Panc1 (cell line): ENCODE data around the gene FARS2. TPM values are rescaled to one million over a fixed set of nuclear protein-coding genes. Genes with fewer than 3 reads are reported as not detected.

Source experiments
- ATAC-seq: fragments of 200-7000 bp; cut with Tn5 transposase; 2 replicates; pipeline ENCODE4 v1.9.1; 2020; ENCODE audit warnings: mild to moderate bottlenecking, moderate library complexity
- BruUV-seq: library from RNA; stranded (reverse); fragments of 400-500 nt; replicated peaks from 2 replicates; lab custom pipeline; 2021; lab: Mats Ljungman, UMichigan
- CTCF ChIA-PET: fragments of 300-600 bp; sonication (Branson Sonifier 250); formaldehyde crosslinking; loops from one replicate; lab custom pipeline; 2022; ENCODE audit warnings: antibody characterized with exemption; lab: Charles Lee
- POLR2A ChIA-PET: fragments of 300-600 bp; sonication (Branson Sonifier 250); formaldehyde crosslinking; loops from one replicate; lab custom pipeline; 2022; ENCODE audit warnings: antibody characterized with exemption; lab: Charles Lee
- DNase-seq: peaks from one replicate; pipeline ENCODE4 v3.0.0-alpha.2; 2010; ENCODE audit warnings: low read depth, low spot score
- H3K27ac ChIP-seq: 2 replicates; pipeline ENCODE4 v1.5.1; 2011; ENCODE audit warnings: mild to moderate bottlenecking, low read length, inconsistent platforms
- H3K27me3 ChIP-seq: fragments of 200-500 bp; sonication (Bioruptor generic); 2 replicates; pipeline ENCODE4 v1.6.0; 2014; ENCODE audit warnings: low read length, inconsistent platforms; ENCODE audit not compliant: control insufficient read depth, insufficient read depth
- H3K36me3 ChIP-seq: fragments of 200-500 bp; sonication (Bioruptor generic); 2 replicates; pipeline ENCODE4 v1.5.1; 2014; ENCODE audit warnings: inconsistent platforms, mild to moderate bottlenecking, low read length, moderate library complexity; ENCODE audit not compliant: control insufficient read depth, insufficient read depth
- H3K4me1 ChIP-seq: 2 replicates; pipeline ENCODE4 v1.5.1; 2011; ENCODE audit warnings: inconsistent platforms, mild to moderate bottlenecking, low read length, moderate library complexity; ENCODE audit not compliant: control insufficient read depth, insufficient read depth
- H3K4me3 ChIP-seq, 2 experiments: 2 replicates each; pipeline ENCODE4 v1.5.1; 2011 to 2012; ENCODE audit warnings: low read depth in 2 of 2, low read length in 2 of 2, mild to moderate bottlenecking in 2 of 2, inconsistent platforms in 1 of 2, moderate library complexity in 1 of 2
- H3K9me3 ChIP-seq: fragments of 200-500 bp; sonication (Bioruptor generic); 2 replicates; pipeline ENCODE4 v1.5.1; 2014; ENCODE audit warnings: low read depth, mild to moderate bottlenecking, inconsistent platforms, low read length, moderate library complexity; ENCODE audit not compliant: control insufficient read depth, insufficient read depth
- CTCF ChIP-seq: fragments of 450-650 bp; IDR thresholded peaks from 2 replicates; pipeline ENCODE4 v1.5.1; 2017; ENCODE audit warnings: mild to moderate bottlenecking
- POLR2AphosphoS5 ChIP-seq: IDR thresholded peaks from 2 replicates; pipeline ENCODE4 v1.6.1; 2012; ENCODE audit warnings: mild to moderate bottlenecking, low read depth, low read length, moderate library complexity
- REST ChIP-seq, 2 experiments: IDR thresholded peaks; 2 replicates each; pipeline ENCODE4 v1.6.1; 2011 to 2012; ENCODE audit warnings: low read depth in 2 of 2, control low read depth in 1 of 2, low read length in 1 of 2, mild to moderate bottlenecking in 1 of 2, moderate library complexity in 1 of 2; ENCODE audit not compliant: insufficient read depth in 1 of 2
- SIN3A ChIP-seq: IDR thresholded peaks from 2 replicates; pipeline ENCODE4 v1.6.1; 2012; ENCODE audit warnings: low read depth, mild to moderate bottlenecking, low read length, moderate library complexity, borderline replicate concordance; ENCODE audit not compliant: insufficient read depth
- TCF7L2 ChIP-seq: IDR thresholded peaks from 2 replicates; pipeline ENCODE4 v1.6.1; 2011; ENCODE audit warnings: mild to moderate bottlenecking, low read depth, low read length, inconsistent platforms
- in situ Hi-C: cut with HindIII; loops from 2 replicates; pipeline ENCODE4 v1.10.0; 2016; ENCODE audit warnings: low sequenced_read_pairs, low pct_unique_long_range_greater_than_20kb
- intact Hi-C: fragments of 100-400 bp; cut with micrococcal nuclease; formaldehyde crosslinking; loops from one replicate; pipeline ENCODE4 v1.10.0; 2022; ENCODE audit not compliant: unreplicated experiment
- total RNA-seq: library from RNA; stranded (reverse); gene quantifications from one replicate; pipeline ENCODE4 v1.2.1, GENCODE V29; 2021; ENCODE audit not compliant: unreplicated experiment

FARS2 gene
- total RNA-seq, 1 experiment from 2014 or later = 12.8 TPM

DNA sequence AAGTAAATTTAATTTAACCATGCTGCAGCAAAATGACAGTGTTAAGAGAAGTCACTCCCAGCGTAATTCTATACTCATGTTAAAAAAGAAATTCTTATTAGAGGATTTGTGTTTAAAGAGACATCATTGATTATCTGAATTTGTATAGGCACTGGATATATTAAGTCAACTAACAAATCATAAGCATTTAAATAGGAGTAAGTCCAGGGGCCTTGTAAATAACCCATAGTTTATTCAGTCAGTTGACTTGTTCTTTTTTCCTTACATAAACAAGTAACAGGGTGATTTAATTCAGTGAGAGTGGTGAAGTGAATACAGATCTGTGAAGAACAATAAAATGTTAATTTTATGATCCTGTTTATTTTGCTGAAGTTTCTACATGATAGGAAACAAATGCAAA is 23.0 kb upstream of the FARS2 start:
- CTCF ChIA-PET = no interaction called here
- Histone ChIP-seq H3K36me3 (no peaks in the 10 kb centered on the region), H3K9me3 (no peaks in the 10 kb centered on the region), H3K4me1 (no peaks in the 10 kb centered on the region), H3K4me3 (no peak overlapping the region), H3K27me3 (no peaks in the 10 kb centered on the region), H3K27ac (no peak overlapping the region)
- TF ChIP-seq REST (IDR thresholded peaks at IDR 0.05; ENCODE audit: insufficient read depth in 1 of 2, low read depth in 2 of 2, low read length in 1 of 2) (no peak), TCF7L2 (no peak)
- POLR2A ChIA-PET = no interaction called here
- ATAC-seq (no peak), DNase-seq (no peak)
- in situ Hi-C loops (no loop called here), intact Hi-C loops (no loop called here)
- no TSS peak for BruUV-seq

DNA sequence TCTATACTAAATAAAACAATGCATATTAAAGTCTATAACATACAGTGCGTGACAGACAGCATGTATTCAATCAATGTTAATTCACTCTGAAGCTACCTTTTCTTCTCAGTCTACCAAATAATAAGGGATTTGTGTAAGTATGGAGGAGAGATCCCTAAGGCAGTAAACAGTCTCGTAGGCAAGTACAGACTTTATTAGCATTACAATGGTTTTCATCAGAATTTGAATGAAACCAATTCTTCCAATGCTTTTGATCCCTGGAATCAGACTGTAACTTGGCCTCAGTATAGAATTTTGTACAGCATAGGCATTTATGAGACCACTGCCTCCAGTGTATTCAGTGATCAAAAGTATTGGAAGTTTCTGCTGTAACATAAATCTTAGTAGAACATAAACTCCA is 20.1 kb upstream of the FARS2 start:
- in situ Hi-C loops (no loop called here), intact Hi-C loops (no loop called here)
- Histone ChIP-seq H3K4me1 (no peaks in the 10 kb centered on the region), H3K9me3 (no peaks in the 10 kb centered on the region), H3K36me3 (no peaks in the 10 kb centered on the region), H3K27ac (no peak overlapping the region), H3K4me3 (no peak overlapping the region), H3K27me3 (no peaks in the 10 kb centered on the region)
- TF ChIP-seq CTCF (no peak), POLR2AphosphoS5 (no peak), REST (IDR thresholded peaks at IDR 0.05; ENCODE audit: insufficient read depth in 1 of 2, low read depth in 2 of 2, low read length in 1 of 2) (no peak), TCF7L2 (no peak), SIN3A (no peak)
- POLR2A ChIA-PET = no interaction called here
- CTCF ChIA-PET = no interaction called here
- DNase-seq = no peak
- no peak for ATAC-seq
- BruUV-seq = no TSS peak
